Stimulated activated CD4-positive, alpha-beta T cell treated with anti-CD3 and anti-CD28 coated beads, Interleukin-4, amount 100 ng/mL, for 24 hours (primary cell): Measurements from ENCODE around the gene MYZAP.
A peak's percentile ranks its signal among the peaks of the same experiment; 100 is the strongest.

Experiments
- DNase-seq: peaks from one replicate; pipeline ENCODE4 v3.0.0-alpha.2; 2020

Gene MYZAP

GRCh38 chr15:57591822-57592367 is at the start of gene MYZAP:
Gene MYZAP, plus strand, starts transcription at chr15:57591904. Its CDS starts 131 bp downstream, at chr15:57592035.
- peak; percentile 30 for DNase-seq

- DNase-seq = no peak
Measured at GRCh38 chr15:57542505-57542817, 49.2 kb upstream of the MYZAP start.

- no peak for DNase-seq
Measured at GRCh38 chr15:57544848-57545480, 46.7 kb upstream of the MYZAP start.

GRCh38 chr15:57545995-57546394 is 45.7 kb upstream of the MYZAP start:
- no peak for DNase-seq

- DNase-seq = no peak
Measured at GRCh38 chr15:57547243-57547755, 44.4 kb upstream of the MYZAP start.

GRCh38 chr15:57548351-57548750 is 43.4 kb upstream of the MYZAP start:
- DNase-seq = no peak

- no peak for DNase-seq
Measured at GRCh38 chr15:57548835-57549234, 42.9 kb upstream of the MYZAP start.

GRCh38 chr15:57549935-57550334 is 41.8 kb upstream of the MYZAP start:
- no peak for DNase-seq

- DNase-seq = no peak
Measured at GRCh38 chr15:57550640-57551039, 41.1 kb upstream of the MYZAP start.

GRCh38 chr15:57551715-57552677 is 39.7 kb upstream of the MYZAP start:
- no peak for DNase-seq

GRCh38 chr15:57552678-57553334 is 38.9 kb upstream of the MYZAP start:
- no peak for DNase-seq

GRCh38 chr15:57553526-57553925 is 38.2 kb upstream of the MYZAP start:
- no peak for DNase-seq

- no peak for DNase-seq
Measured at GRCh38 chr15:57554063-57554811, 37.5 kb upstream of the MYZAP start.

GRCh38 chr15:57554812-57555179 is 36.9 kb upstream of the MYZAP start:
- DNase-seq = no peak

GRCh38 chr15:57555270-57555669 is 36.4 kb upstream of the MYZAP start:
- no peak for DNase-seq

GRCh38 chr15:57556040-57556439 is 35.7 kb upstream of the MYZAP start:
- no peak for DNase-seq

- DNase-seq = no peak
Measured at GRCh38 chr15:57557267-57557666, 34.4 kb upstream of the MYZAP start.

- no peak for DNase-seq
Measured at GRCh38 chr15:57557810-57558209, 33.9 kb upstream of the MYZAP start.

GRCh38 chr15:57559875-57560274 is 31.8 kb upstream of the MYZAP start:
- peak; percentile 79 for DNase-seq

- DNase-seq = peak; percentile 73
Measured at GRCh38 chr15:57561041-57561711, 30.5 kb upstream of the MYZAP start.

GRCh38 chr15:57562196-57562769 is 29.4 kb upstream of the MYZAP start:
- no peak for DNase-seq

GRCh38 chr15:57563416-57563815 is 28.3 kb upstream of the MYZAP start:
- no peak for DNase-seq
